ENCODE results near the gene C6orf52.

The C6orf52 gene

GRCh38 chr6:10644225-10644624, 50.2 kb downstream of the C6orf52 start:
- no peak for DNase-seq

DNA sequence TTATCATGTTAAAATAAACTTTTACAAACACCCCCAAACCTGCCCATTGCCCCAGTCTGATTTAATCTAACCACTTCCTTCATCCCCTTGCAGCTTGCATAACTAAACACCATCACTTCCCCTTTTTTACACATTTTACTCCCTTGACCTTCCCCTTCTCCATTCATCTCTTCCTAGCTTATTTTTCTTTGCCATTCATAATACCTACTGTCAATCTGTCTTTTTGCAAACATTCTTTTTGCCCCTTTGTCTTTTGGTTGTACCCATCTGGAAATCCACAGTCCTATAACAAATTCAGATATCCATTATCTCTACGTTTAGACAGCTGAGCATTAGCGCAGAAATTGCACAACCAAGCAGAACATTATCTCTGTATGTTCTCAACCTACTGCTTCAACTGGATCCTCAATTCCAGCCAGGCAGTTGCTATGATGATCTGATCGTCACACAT, 51.2 kb downstream of the C6orf52 start:
- no peak for DNase-seq

GRCh38 chr6:10641528-10641927, 52.9 kb downstream of the C6orf52 start:
- DNase-seq, result no peak

- no peak for DNase-seq
Measured at GRCh38 chr6:10640412-10640811, 54.0 kb downstream of the C6orf52 start.

GRCh38 chr6:10633216-10633615, 61.2 kb downstream of the C6orf52 start:
- DNase-seq, result peak; percentile 2

- DNase-seq, result no peak
Measured at GRCh38 chr6:10630178-10630577, 64.2 kb downstream of the C6orf52 start.

GRCh38 chr6:10627800-10628199, 66.6 kb downstream of the C6orf52 start:
- no peak for DNase-seq

DNA sequence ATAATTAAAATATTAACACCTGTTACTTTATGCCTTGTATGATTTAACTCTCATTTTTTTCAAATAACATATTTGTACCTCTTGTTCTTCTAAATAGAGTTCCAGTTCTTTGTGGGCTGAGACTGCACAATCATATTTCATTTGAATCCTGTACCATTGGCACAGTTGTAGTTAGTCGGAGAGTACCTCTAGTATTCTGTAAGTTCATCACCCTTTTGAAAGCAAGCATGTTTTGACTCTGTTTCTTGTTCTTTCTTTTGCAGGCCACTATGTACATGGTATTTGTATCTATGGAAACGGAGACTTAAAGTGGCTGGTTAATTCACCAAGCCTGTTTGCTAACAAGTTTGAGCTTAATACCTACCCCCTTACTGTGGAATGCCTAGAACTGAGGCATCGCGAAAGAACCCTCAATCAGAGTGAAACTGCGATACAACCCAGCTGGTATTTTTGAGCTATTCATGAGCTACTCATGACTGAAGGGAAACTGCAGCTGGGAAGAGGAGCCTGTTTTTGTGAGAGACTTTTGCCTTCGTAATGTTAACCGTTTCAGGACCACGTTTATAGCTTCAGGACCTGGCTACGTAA, 68.2 kb downstream of the C6orf52 start:
- no peak for DNase-seq

DNA sequence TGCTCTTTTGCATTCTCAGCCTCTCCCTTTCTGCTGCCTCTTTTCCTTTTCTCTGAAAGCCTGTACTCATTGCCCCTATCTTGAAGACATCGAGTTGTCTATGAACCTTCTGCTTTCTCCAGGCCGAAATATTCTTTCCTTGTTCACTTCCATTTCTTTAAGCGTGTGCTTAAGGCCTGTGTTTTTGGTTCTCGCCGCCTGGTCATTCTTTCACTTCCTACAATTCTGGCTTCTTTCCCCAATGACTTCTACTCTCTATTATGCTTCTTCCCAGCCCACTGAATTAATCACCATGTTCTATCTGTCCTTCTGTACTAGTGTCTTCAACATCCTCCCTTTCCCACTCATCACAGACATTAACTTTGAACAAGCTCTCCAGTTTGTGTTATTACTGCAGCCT, 69.6 kb downstream of the C6orf52 start:
- DNase-seq, result no peak

GRCh38 chr6:10621847-10622246, 72.6 kb downstream of the C6orf52 start:
- no peak for DNase-seq
